ENCODE data around the gene HMCN2. TPM values are rescaled to one million over a fixed set of nuclear protein-coding genes. Genes with fewer than 3 reads are reported as not detected.

Gene HMCN2
- total and polyA plus RNA-seq, 2 of the 4 experiments (the other 2 are of a cell fraction), result 0.02 TPM; not detected in 1

DNA sequence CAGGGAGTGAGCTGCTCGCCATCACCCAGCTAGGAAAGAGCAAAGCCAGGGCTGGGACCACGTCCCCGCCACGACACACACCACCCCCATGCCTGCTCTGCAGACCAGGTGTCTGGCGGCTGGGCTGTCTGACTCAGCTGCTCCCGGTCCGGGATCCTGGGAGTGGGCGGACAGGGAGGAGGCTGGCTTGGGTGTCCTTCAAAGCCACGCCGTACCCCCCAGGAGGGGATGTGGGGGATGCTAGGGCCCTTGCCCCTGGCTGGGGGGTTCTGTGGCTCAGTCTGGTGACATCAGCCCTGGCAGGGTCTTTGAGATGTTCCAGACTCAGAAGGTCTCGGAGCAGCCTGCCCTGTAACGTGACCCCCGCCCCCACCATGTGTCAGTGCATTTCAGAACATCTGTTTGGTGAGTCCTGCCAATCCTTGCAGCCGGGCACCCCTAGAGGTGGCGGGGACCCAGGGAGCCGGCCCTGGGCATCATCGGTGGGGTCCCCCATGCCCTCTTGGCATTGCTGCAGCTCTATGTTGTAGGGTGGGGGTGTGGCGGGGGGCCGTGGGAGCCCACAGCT is 62.3 kb downstream of the HMCN2 start:
- no peak overlapping the region for H2AK5ac ChIP-seq (ENCODE audit: low read depth, low read length)
- H3K4me2 ChIP-seq (ENCODE audit: low read depth, low read length), result no peak overlapping the region; the same call in 1 of the 2 replicates
- H2BK120ac ChIP-seq (ENCODE audit: low read depth, low read length), result no peak overlapping the region
- no peak overlapping the region for H3K18ac ChIP-seq (ENCODE audit: low read depth, low read length)
- no peaks in the 10 kb centered on the region for H3K9me3 ChIP-seq (ENCODE audit: control insufficient read depth, insufficient read depth, low read length)
- TF ChIP-seq RFX5 (IDR thresholded peaks at IDR 0.05; ENCODE audit: low read depth, low read length) (no peak), FOS (IDR thresholded peaks at IDR 0.05; ENCODE audit: low read depth, low read length) (peak; percentile 39; the same call in 1 of the 2 replicates)
- H3K36me3 ChIP-seq (ENCODE audit: control insufficient read depth, insufficient read depth, low read length), result no peaks in the 10 kb centered on the region
- no peaks in the 10 kb centered on the region for H3K9me1 ChIP-seq (ENCODE audit: insufficient read depth, low read length)
- in situ Hi-C loops (cut with MboI; ENCODE audit: low sequenced_read_pairs) (no loop called here), dilution Hi-C loops (cut with HindIII; ENCODE audit: low sequenced_read_pairs, unreplicated experiment) (no loop called here), intact Hi-C loops (cut with micrococcal nuclease) (no loop called here)
- DNase-seq (peak; percentile 47), ATAC-seq (ENCODE audit: low read depth) (peak; percentile 13)
- H3K14ac ChIP-seq (replicated peaks; ENCODE audit: low read depth, low read length), result no peak overlapping the region
- H4K8ac ChIP-seq (ENCODE audit: low read depth in 2 of 2, low read length in 2 of 2), result no peak overlapping the region
- no peak overlapping the region for H3K9ac ChIP-seq (ENCODE audit: low read depth, low read length)
- H2BK5ac ChIP-seq (ENCODE audit: low read depth, low read length, poor library complexity, severe bottlenecking), result no peak overlapping the region
- no peak overlapping the region for H2AFZ ChIP-seq (replicated peaks; ENCODE audit: low read length, poor library complexity)
- CTCF ChIA-PET, result no interaction called here
- no peak overlapping the region for H3K56ac ChIP-seq (ENCODE audit: extremely low read depth, insufficient read depth, low read length)
- POLR2A ChIA-PET (ENCODE audit: unreplicated experiment), result interaction anchor here (0.6 kb wide), 1 partner anchor 137 kb away, joined by 3 read pairs; no protein-coding TSS in a partner anchor
- H2BK15ac ChIP-seq (ENCODE audit: low read depth, low read length), result no peak overlapping the region
- no peak overlapping the region for H4K91ac ChIP-seq (ENCODE audit: insufficient read depth, low read depth, low read length)
- no peak overlapping the region for H2BK20ac ChIP-seq (ENCODE audit: low read depth, low read length)
- no peak overlapping the region for H3K27ac ChIP-seq (ENCODE audit: insufficient read depth, low read length)
- peaks cover 13% of the 10 kb centered on the region for H3K4me1 ChIP-seq (ENCODE audit: control insufficient read depth, insufficient read depth, low read length)
- H3K4ac ChIP-seq (ENCODE audit: low read depth, low read length), result no peak overlapping the region
- H3K27me3 ChIP-seq (ENCODE audit: control insufficient read depth, insufficient read depth, low read length), result peaks cover 47% of the 10 kb centered on the region
- H4K5ac ChIP-seq (ENCODE audit: low read depth, low read length), result no peak overlapping the region
- H2AK9ac ChIP-seq (replicated peaks; ENCODE audit: low read depth, low read length, poor library complexity), result no peak overlapping the region
- H4K20me1 ChIP-seq (ENCODE audit: insufficient read depth, low read length), result 0 out of 2 replicates have a peak, but pooled peaks cover 2% of the 10 kb centered on the region
- 8% methylated on average over 5 of the region's 19 CpGs; no CpG with 5 or more reads in 1 of the 2 experiments for WGBS, 2 experiments (ENCODE audit: extremely low coverage in 2 of 2, insufficient read length in 1 of 2)
- no peak overlapping the region for H3K4me3 ChIP-seq (ENCODE audit: insufficient read depth, low read depth, low read length)
- no peaks in the 10 kb centered on the region for H3K79me1 ChIP-seq (ENCODE audit: low read depth in 1 of 2, low read length in 2 of 2)
- no peak overlapping the region for H3K23ac ChIP-seq (ENCODE audit: low read depth, low read length)
- no TSS peak for BruUV-seq (replicated peaks)
